Measurements from ENCODE around the gene MTCL1. TPM values are rescaled to one million over a fixed set of nuclear protein-coding genes. Genes with fewer than 3 reads are reported as not detected.

The MTCL1 gene
- total and polyA plus RNA-seq, 2 of the 8 experiments (the other 6 are each of a cell fraction or from before 2014, with no cell fraction given): 16.6 to 60.8 TPM

- H3K23ac ChIP-seq (ENCODE audit: insufficient read length): no peak overlapping the region
- no peak overlapping the region for H3K9ac ChIP-seq (replicated peaks in 1 of 4; ENCODE audit: extremely low read depth in 1 of 4, low read depth in 3 of 4, low read length in 3 of 4)
- no peak overlapping the region for H2AFZ ChIP-seq (ENCODE audit: low read length)
- no peak overlapping the region for H3K4ac ChIP-seq (replicated peaks; ENCODE audit: insufficient read length, low read depth, low read length)
- no peak overlapping the region for H4K8ac ChIP-seq (ENCODE audit: extremely low read depth, insufficient read depth, low read length)
- no peak overlapping the region for H3K18ac ChIP-seq (ENCODE audit: extremely low read depth, low read length)
- no peak overlapping the region for H3K56ac ChIP-seq (replicated peaks; ENCODE audit: insufficient read length, low read depth, low read length)
- H3K9me3 ChIP-seq (ENCODE audit: insufficient read depth in 2 of 2, low read depth in 1 of 2, low read length in 1 of 2): peaks cover 1 to 3% of the 10 kb centered on the region in 2 experiments; a peak in 3 of 4 replicates
- no peak overlapping the region for H2BK5ac ChIP-seq (ENCODE audit: low read depth, low read length)
- no peaks in the 10 kb centered on the region for H3K79me2 ChIP-seq (ENCODE audit: control insufficient read depth in 1 of 2, insufficient read depth in 2 of 2, low read length in 2 of 2)
- ChIA-PET CTCF (ENCODE audit: partially characterized antibody) (interaction anchor here (2.6 kb wide), 1 partner anchor 11 kb away, joined by 6 read pairs; no protein-coding TSS in a partner anchor), POLR2A (ENCODE audit: partially characterized antibody) (no interaction called here)
- no peak overlapping the region for H3K14ac ChIP-seq (ENCODE audit: insufficient read length)
- H4K20me1 ChIP-seq (replicated peaks in 1 of 2; ENCODE audit: control insufficient read depth in 1 of 2, insufficient read depth in 2 of 2, low read length in 2 of 2): no peaks in the 10 kb centered on the region
- 89% methylated on average over 5 of the region's 5 CpGs; no CpG with 5 or more reads in 1 of the 2 experiments for WGBS, 2 experiments (ENCODE audit: extremely low coverage in 1 of 2, insufficient coverage in 1 of 2, insufficient read length in 1 of 2, insufficient replicate concordance in 2 of 2, low coverage in 1 of 2, low lambda C conversion rate in 2 of 2, missing lambda C conversion rate in 1 of 2)
- no peak overlapping the region for H2AK5ac ChIP-seq (ENCODE audit: low read depth, low read length)
- H2BK15ac ChIP-seq (ENCODE audit: low read length): no peak overlapping the region
- H4K91ac ChIP-seq (replicated peaks; ENCODE audit: insufficient read length, low read length): no peak overlapping the region
- H3K4me3 ChIP-seq (ENCODE audit: extremely low read depth in 1 of 4, insufficient read depth in 2 of 4, low read depth in 3 of 4, low read length in 4 of 4): no peak overlapping the region
- no peak overlapping the region for H4K5ac ChIP-seq (ENCODE audit: insufficient read length, low read depth, low read length)
- FAIRE-seq: no peak
- no peaks in the 10 kb centered on the region for H3K27me3 ChIP-seq (replicated peaks in 1 of 4; ENCODE audit: control insufficient read depth in 3 of 4, extremely low read depth in 1 of 4, insufficient read depth in 3 of 4, low read length in 3 of 4)
- no peak overlapping the region for H2BK120ac ChIP-seq (replicated peaks; ENCODE audit: low read depth, low read length)
- no peaks in the 10 kb centered on the region for H3K79me1 ChIP-seq (ENCODE audit: low read depth, low read length)
- no peaks in the 10 kb centered on the region; a peak in 1 of 8 replicates for H3K36me3 ChIP-seq (ENCODE audit: control insufficient read depth in 2 of 4, insufficient read depth in 4 of 4, low read length in 3 of 4)
- no peak overlapping the region for H3K27ac ChIP-seq (ENCODE audit: low read depth, low read length)
- H2BK12ac ChIP-seq (ENCODE audit: low read depth, low read length): no peak overlapping the region
- no peaks in the 10 kb centered on the region; the same call in 1 of the 2 replicates for H3K23me2 ChIP-seq (ENCODE audit: low read depth, low read length)
- H3K4me1 ChIP-seq (replicated peaks in 1 of 4; ENCODE audit: control insufficient read depth in 3 of 4, insufficient read depth in 4 of 4, low read length in 3 of 4): no peaks in the 10 kb centered on the region
- TF ChIP-seq CBX5 (IDR thresholded peaks at IDR 0.05; ENCODE audit: low read depth, low read length) (no peak), EGR1 (IDR thresholded peaks at IDR 0.05; ENCODE audit: borderline replicate concordance, low read depth, low read length) (no peak), NRF1 (IDR thresholded peaks at IDR 0.05; ENCODE audit: low read depth, low read length) (no peak), NANOG (IDR thresholded peaks at IDR 0.05; ENCODE audit: insufficient read depth, low read depth, low read length, poor library complexity, severe bottlenecking) (no peak), E2F6 (IDR thresholded peaks at IDR 0.05) (peak; percentile 26; the same call in 1 of the 2 replicates)
- TF ChIP-seq, protein P1, sequence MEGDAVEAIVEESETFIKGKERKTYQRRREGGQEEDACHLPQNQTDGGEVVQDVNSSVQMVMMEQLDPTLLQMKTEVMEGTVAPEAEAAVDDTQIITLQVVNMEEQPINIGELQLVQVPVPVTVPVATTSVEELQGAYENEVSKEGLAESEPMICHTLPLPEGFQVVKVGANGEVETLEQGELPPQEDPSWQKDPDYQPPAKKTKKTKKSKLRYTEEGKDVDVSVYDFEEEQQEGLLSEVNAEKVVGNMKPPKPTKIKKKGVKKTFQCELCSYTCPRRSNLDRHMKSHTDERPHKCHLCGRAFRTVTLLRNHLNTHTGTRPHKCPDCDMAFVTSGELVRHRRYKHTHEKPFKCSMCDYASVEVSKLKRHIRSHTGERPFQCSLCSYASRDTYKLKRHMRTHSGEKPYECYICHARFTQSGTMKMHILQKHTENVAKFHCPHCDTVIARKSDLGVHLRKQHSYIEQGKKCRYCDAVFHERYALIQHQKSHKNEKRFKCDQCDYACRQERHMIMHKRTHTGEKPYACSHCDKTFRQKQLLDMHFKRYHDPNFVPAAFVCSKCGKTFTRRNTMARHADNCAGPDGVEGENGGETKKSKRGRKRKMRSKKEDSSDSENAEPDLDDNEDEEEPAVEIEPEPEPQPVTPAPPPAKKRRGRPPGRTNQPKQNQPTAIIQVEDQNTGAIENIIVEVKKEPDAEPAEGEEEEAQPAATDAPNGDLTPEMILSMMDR (IDR thresholded peaks at IDR 0.05; ENCODE audit: control extremely low read depth in 1 of 3, insufficient read depth in 1 of 3, low read depth in 1 of 3, low read length in 3 of 3): no peak
- H2BK20ac ChIP-seq (ENCODE audit: low read length): no peak overlapping the region
- H3K4me2 ChIP-seq (ENCODE audit: insufficient read depth in 1 of 2, low read depth in 2 of 2, low read length in 2 of 2): no peak overlapping the region
- DNase-seq (ENCODE audit: low read depth in 1 of 2, low spot score in 2 of 2): no peak
These were observed 171.5 kb downstream of the MTCL1 start for GRCh38 chr18:8876887-8877286.
